HepG2 (cell line): ENCODE measurements around the gene KCNMB2. TPM values are rescaled to one million over a fixed set of nuclear protein-coding genes. Genes with fewer than 3 reads are reported as not detected.

ENCODE experiments used
- ATAC-seq: fragments of 200-7000 bp; cut with Tn5 transposase; 3 replicates; pipeline ENCODE4 v1.9.1; 2020; ENCODE audit warnings: mild to moderate bottlenecking, moderate library complexity
- BruUV-seq: library from RNA; stranded (reverse); fragments of 400-500 nt; replicated peaks from 2 replicates; lab custom pipeline; 2021; lab: Mats Ljungman, UMichigan
- CTCF ChIA-PET: fragments of 300-600 bp; formaldehyde crosslinking; extraction: SDS; loops from one replicate; lab custom pipeline; 2021; ENCODE audit warnings: low total read pairs, inconsistent platforms, low intra/inter-chr PET ratio; lab: Yijun Ruan, JAX
- POLR2A ChIA-PET: fragments of 350-600 bp; sonication (Branson Sonifier 250); formaldehyde crosslinking; loops from one replicate; lab custom pipeline; 2020; ENCODE audit warnings: antibody characterized with exemption, inconsistent platforms; lab: Yijun Ruan, JAX
- DNase-seq: peaks from one replicate; pipeline ENCODE4 v3.0.0-alpha.2; 2015; ENCODE audit warnings: low spot score
- FAIRE-seq: peaks from 3 replicates; lab custom pipeline; 2011; peaks lifted over from hg19 to GRCh38; lab: Jason Lieb, UNC
- H2AFZ ChIP-seq: one replicate; pipeline ENCODE4 v1.6.1; 2011; ENCODE audit warnings: low read length, inconsistent platforms
- H3K27ac ChIP-seq: fragments of 300-600 bp; 3 replicates; pipeline ENCODE4 v1.8.0; 2011; ENCODE audit warnings: mixed run types, mild to moderate bottlenecking, mixed read lengths, low read length, inconsistent platforms; ENCODE audit not compliant: insufficient read depth; ENCODE audit errors: extremely low read length
- H3K27me3 ChIP-seq, 2 experiments: fragments of 200-600 bp in 1 of 2; 2 replicates in 1 of 2; 3 replicates in 1 of 2; pipeline versions ENCODE4 v1.6.0 to v1.8.0; 2011; ENCODE audit warnings: low read length in 2 of 2, mild to moderate bottlenecking in 2 of 2, moderate library complexity in 2 of 2, inconsistent platforms in 1 of 2; ENCODE audit not compliant: insufficient read depth in 2 of 2, control insufficient read depth in 1 of 2
- H3K36me3 ChIP-seq, 2 experiments: fragments of 200-600 bp in 1 of 2; replicated peaks in 1 of 2; 2 replicates in 1 of 2; 3 replicates in 1 of 2; pipeline versions ENCODE4 v1.5.1 to v1.8.0; 2011; ENCODE audit warnings: low read length in 2 of 2, inconsistent platforms in 1 of 2; ENCODE audit not compliant: insufficient read depth in 2 of 2, control insufficient read depth in 1 of 2
- H3K4me1 ChIP-seq: 2 replicates; pipeline ENCODE4 v1.5.1; 2012; ENCODE audit warnings: low read length, inconsistent platforms; ENCODE audit not compliant: insufficient read depth
- H3K4me2 ChIP-seq: 2 replicates; pipeline ENCODE4 v1.6.0; 2011; ENCODE audit warnings: low read depth, low read length, inconsistent platforms
- H3K4me3 ChIP-seq, 3 experiments: fragments of 200-600 bp in 1 of 3; sonication (generic), shearing (Covaris generic) in 1 of 3; replicated peaks in 1 of 3; 2 replicates each; pipeline ENCODE4 v1.5.1; 2011 to 2016; ENCODE audit warnings: low read length in 3 of 3, inconsistent platforms in 2 of 3, low read depth in 2 of 3, mild to moderate bottlenecking in 2 of 3, control low read depth in 1 of 3, mixed read lengths in 1 of 3; ENCODE audit not compliant: insufficient read depth in 1 of 3
- H3K79me2 ChIP-seq: one replicate; pipeline ENCODE4 v1.6.1; 2011; ENCODE audit warnings: low read length, inconsistent platforms; ENCODE audit not compliant: insufficient read depth
- H3K9ac ChIP-seq: 2 replicates; pipeline ENCODE4 v1.6.0; 2011; ENCODE audit warnings: mild to moderate bottlenecking, low read depth, low read length, inconsistent platforms; ENCODE audit not compliant: insufficient read depth
- H3K9me3 ChIP-seq: 2 replicates; pipeline ENCODE4 v1.5.1; 2012; ENCODE audit warnings: mild to moderate bottlenecking, low read length
- H4K20me1 ChIP-seq: 2 replicates; pipeline ENCODE4 v1.6.0; 2011; ENCODE audit warnings: inconsistent platforms, mild to moderate bottlenecking, low read length, moderate library complexity; ENCODE audit not compliant: insufficient read depth
- BHLHE40 ChIP-seq: IDR thresholded peaks from 2 replicates; pipeline ENCODE4 v1.6.1; 2011; ENCODE audit warnings: low read length, improper control_type of control experiment
- CEBPZ ChIP-seq: IDR thresholded peaks from 2 replicates; pipeline ENCODE4 v1.6.1; 2012; ENCODE audit warnings: low read length, improper control_type of control experiment
- HMGXB3 ChIP-seq: sonication (generic); formaldehyde crosslinking; IDR thresholded peaks from 2 replicates; pipeline ENCODE4 v1.4.0; 2020; ENCODE audit warnings: missing genetic modification reagents, borderline replicate concordance
- KLF15 ChIP-seq: sonication (generic); formaldehyde crosslinking; IDR thresholded peaks from 2 replicates; pipeline ENCODE4 v1.8.1; 2023; ENCODE audit warnings: borderline replicate concordance, mild to moderate bottlenecking, inconsistent platforms, missing genetic modification reagents, mixed read lengths
- MIER2 ChIP-seq: IDR thresholded peaks from 2 replicates; pipeline ENCODE4 v1.6.1; 2016; ENCODE audit warnings: missing biosample characterization, missing genetic modification reagents
- TCF12 ChIP-seq, 2 experiments: fragments of 450-650 bp in 1 of 2; sonication (generic) in 1 of 2; formaldehyde crosslinking in 1 of 2; IDR thresholded peaks; 2 replicates each; pipeline versions ENCODE4 v1.6.1 to v1.8.0; 2017 to 2022; ENCODE audit warnings: antibody characterized with exemption in 1 of 2, mild to moderate bottlenecking in 1 of 2, missing genetic modification reagents in 1 of 2, moderate library complexity in 1 of 2
- TEAD2 ChIP-seq: sonication (generic); formaldehyde crosslinking; IDR thresholded peaks from 2 replicates; pipeline ENCODE4 v1.9.0; 2021; ENCODE audit warnings: missing genetic modification reagents
- THYN1 ChIP-seq: sonication (generic); formaldehyde crosslinking; IDR thresholded peaks from 2 replicates; pipeline ENCODE4 v1.8.1; 2023; ENCODE audit warnings: low read depth, mild to moderate bottlenecking, moderate library complexity, missing genetic modification reagents, borderline replicate concordance
- UBTF ChIP-seq: sonication (generic); formaldehyde crosslinking; IDR thresholded peaks from 2 replicates; pipeline ENCODE4 v1.4.0; 2020; ENCODE audit warnings: mild to moderate bottlenecking, missing genetic modification reagents
- ZBTB7A ChIP-seq: sonication (generic); formaldehyde crosslinking; IDR thresholded peaks from 2 replicates; pipeline ENCODE4 v1.8.0; 2022; ENCODE audit warnings: mild to moderate bottlenecking, missing genetic modification reagents
- ZNF7 ChIP-seq: IDR thresholded peaks from 2 replicates; pipeline ENCODE4 v1.6.1; 2016; ENCODE audit warnings: missing biosample characterization, missing genetic modification reagents
- ZNF891 ChIP-seq: sonication (generic); formaldehyde crosslinking; IDR thresholded peaks from 2 replicates; pipeline ENCODE4 v1.5.0; 2020; ENCODE audit warnings: mild to moderate bottlenecking, missing genetic modification reagents
- WGBS: methylation state at CpG from one replicate; pipeline ENCODE4 v1.1.6; 2017; ENCODE audit warnings: low lambda C conversion rate; 5-methylcytosine and 5-hydroxymethylcytosine counted together
- in situ Hi-C: cut with HindIII; loops from 2 replicates; pipeline ENCODE4 v1.10.0; 2017; ENCODE audit warnings: low pct_unique_long_range_greater_than_20kb; ENCODE audit not compliant: extremely low pct_ligation_motif_present
- intact Hi-C: fragments of 100-400 bp; cut with micrococcal nuclease; formaldehyde crosslinking; loops from one replicate; pipeline ENCODE4 v1.10.0; 2022; ENCODE audit not compliant: unreplicated experiment
- polyA plus RNA-seq, 8 experiments: library from polyadenylated mRNA; depleted of rRNA in 3 of 8; stranded (reverse) in 7 of 8; unstranded in 1 of 8; fragments of >200 nt; fragmentation: Illumina TruSeq in 4 of 8; extraction: Trizol in 4 of 8; gene quantifications; 2 replicates each; pipeline versions ENCODE4 v1.2.1 to v1.2.3, GENCODE V29; 2011 to 2016; ENCODE audit warnings: low read depth in 4 of 8, missing spikeins in 1 of 8, mixed read lengths in 1 of 8; ENCODE audit not compliant: insufficient read depth in 1 of 8
- total RNA-seq, 5 experiments: library from RNA; depleted of rRNA; stranded (reverse); fragments of >200 nt; fragmentation: Illumina TruSeq; extraction: Trizol; gene quantifications; 2 replicates each; pipeline ENCODE4 v1.2.3, GENCODE V29; 2016; ENCODE audit warnings: low read depth in 1 of 5

The KCNMB2 gene
- total and polyA plus RNA-seq, 2 of the 13 experiments (the other 11 are each of a cell fraction or from before 2014, with no cell fraction given): not detected

GRCh38 chr3:178707311-178708031 lies 171.2 kb downstream of the KCNMB2 start:
- WGBS: 4% methylated on average over 3 of the region's 3 CpGs
- no peak overlapping the region for H3K4me2 ChIP-seq
- ATAC-seq (no peak), FAIRE-seq (no peak), DNase-seq (no peak)
- H3K9ac ChIP-seq: no peak overlapping the region
- no peaks in the 10 kb centered on the region for H3K4me1 ChIP-seq
- intact Hi-C loops (no loop called here), in situ Hi-C loops (no loop called here)
- H3K4me3 ChIP-seq: no peak overlapping the region
- H2AFZ ChIP-seq: no peak overlapping the region
- CTCF ChIA-PET: no interaction called here
- no peak for TF ChIP-seq MIER2 (CRISPR knock-in tag)
- no peak for TF ChIP-seq THYN1 (CRISPR knock-in tag)
- no peak for TF ChIP-seq BHLHE40
- no peak for TF ChIP-seq KLF15 (CRISPR knock-in tag)
- TF ChIP-seq UBTF: no peak
- TF ChIP-seq ZNF891: no peak
- no peak for TF ChIP-seq ZBTB7A
- no peak for TF ChIP-seq HMGXB3 (CRISPR knock-in tag)
- TF ChIP-seq TEAD2: no peak
- no peak for TF ChIP-seq ZNF7
- TF ChIP-seq TCF12 (IDR thresholded peaks at IDR 0.05): no peak
- TF ChIP-seq TCF12 (CRISPR knock-in tag; IDR thresholded peaks at IDR 0.05): no peak
- no peak for TF ChIP-seq CEBPZ
- no peaks in the 10 kb centered on the region for H3K36me3 ChIP-seq
- BruUV-seq: no TSS peak
- H3K27ac ChIP-seq: no peak overlapping the region
- POLR2A ChIA-PET: no interaction called here
- no peaks in the 10 kb centered on the region for H3K9me3 ChIP-seq
- H3K79me2 ChIP-seq: no peaks in the 10 kb centered on the region
- no peaks in the 10 kb centered on the region for H3K27me3 ChIP-seq
- no peaks in the 10 kb centered on the region for H4K20me1 ChIP-seq
